ENCODE results near the gene BACH2. TPM values are rescaled to one million over a fixed set of nuclear protein-coding genes. Genes with fewer than 3 reads are reported as not detected.

BACH2 gene
- total RNA-seq, 1 donor from 2014 or later, result 3.9 TPM

DNA sequence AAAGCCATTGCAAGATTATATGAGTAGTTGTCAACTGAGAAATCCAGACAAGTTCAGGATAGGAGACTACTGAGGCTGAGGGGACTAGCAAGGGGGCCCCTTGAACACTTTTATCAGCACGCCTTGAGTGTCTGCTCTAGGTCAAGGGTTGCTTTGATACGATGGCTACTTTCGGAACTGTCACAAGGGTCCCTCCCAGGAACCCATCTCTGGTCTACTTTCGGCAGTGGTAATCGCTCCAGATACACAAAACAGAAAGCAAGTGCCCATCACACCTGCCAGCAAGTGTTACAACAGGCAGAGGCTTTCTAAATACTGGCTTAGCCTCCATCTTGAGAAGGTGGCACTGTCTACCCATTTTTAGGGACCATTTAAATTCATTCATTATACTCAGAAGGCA is 341.3 kb downstream of the BACH2 start:
- H3K4me3 ChIP-seq, result no peak overlapping the region
- H3K27me3 ChIP-seq, result no peaks in the 10 kb centered on the region
- no peak overlapping the region for H3K4me2 ChIP-seq
- no peak overlapping the region for H3K4me3 Mint-ChIP-seq
- peaks cover 54% of the 10 kb centered on the region for H3K4me1 Mint-ChIP-seq
- no peak overlapping the region for H2AFZ ChIP-seq (replicated peaks)
- H4K20me1 ChIP-seq (ENCODE audit: low read depth), result no peaks in the 10 kb centered on the region
- H3K27ac ChIP-seq, result no peak overlapping the region
- H3K9ac ChIP-seq, result no peak overlapping the region
- no peaks in the 10 kb centered on the region for H3K36me3 ChIP-seq
- H3K79me2 ChIP-seq (ENCODE audit: low read depth), result no peaks in the 10 kb centered on the region
- peaks cover 7% of the 10 kb centered on the region for H3K27me3 Mint-ChIP-seq (ENCODE audit: insufficient read depth, low read depth)
- H3K9me3 ChIP-seq (ENCODE audit: low read depth), result no peaks in the 10 kb centered on the region
- H3K9me3 Mint-ChIP-seq, result no peaks in the 10 kb centered on the region
- TF ChIP-seq EZH2 (IDR thresholded peaks at IDR 0.05), result no peak
- TF ChIP-seq, protein P1, sequence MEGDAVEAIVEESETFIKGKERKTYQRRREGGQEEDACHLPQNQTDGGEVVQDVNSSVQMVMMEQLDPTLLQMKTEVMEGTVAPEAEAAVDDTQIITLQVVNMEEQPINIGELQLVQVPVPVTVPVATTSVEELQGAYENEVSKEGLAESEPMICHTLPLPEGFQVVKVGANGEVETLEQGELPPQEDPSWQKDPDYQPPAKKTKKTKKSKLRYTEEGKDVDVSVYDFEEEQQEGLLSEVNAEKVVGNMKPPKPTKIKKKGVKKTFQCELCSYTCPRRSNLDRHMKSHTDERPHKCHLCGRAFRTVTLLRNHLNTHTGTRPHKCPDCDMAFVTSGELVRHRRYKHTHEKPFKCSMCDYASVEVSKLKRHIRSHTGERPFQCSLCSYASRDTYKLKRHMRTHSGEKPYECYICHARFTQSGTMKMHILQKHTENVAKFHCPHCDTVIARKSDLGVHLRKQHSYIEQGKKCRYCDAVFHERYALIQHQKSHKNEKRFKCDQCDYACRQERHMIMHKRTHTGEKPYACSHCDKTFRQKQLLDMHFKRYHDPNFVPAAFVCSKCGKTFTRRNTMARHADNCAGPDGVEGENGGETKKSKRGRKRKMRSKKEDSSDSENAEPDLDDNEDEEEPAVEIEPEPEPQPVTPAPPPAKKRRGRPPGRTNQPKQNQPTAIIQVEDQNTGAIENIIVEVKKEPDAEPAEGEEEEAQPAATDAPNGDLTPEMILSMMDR (IDR thresholded peaks at IDR 0.05), result no peak
- TF ChIP-seq EZH2phosphoT487 (IDR thresholded peaks at IDR 0.05), result no peak
- H3K27ac Mint-ChIP-seq, result no peak overlapping the region
- H3F3A ChIP-seq (ENCODE audit: low read depth), result peaks cover 11% of the 10 kb centered on the region
- no peak for DNase-seq (ENCODE audit: low spot score)
- H3K36me3 Mint-ChIP-seq, result peaks cover 7% of the 10 kb centered on the region
- H3K4me1 ChIP-seq, result peaks cover 15% of the 10 kb centered on the region

DNA sequence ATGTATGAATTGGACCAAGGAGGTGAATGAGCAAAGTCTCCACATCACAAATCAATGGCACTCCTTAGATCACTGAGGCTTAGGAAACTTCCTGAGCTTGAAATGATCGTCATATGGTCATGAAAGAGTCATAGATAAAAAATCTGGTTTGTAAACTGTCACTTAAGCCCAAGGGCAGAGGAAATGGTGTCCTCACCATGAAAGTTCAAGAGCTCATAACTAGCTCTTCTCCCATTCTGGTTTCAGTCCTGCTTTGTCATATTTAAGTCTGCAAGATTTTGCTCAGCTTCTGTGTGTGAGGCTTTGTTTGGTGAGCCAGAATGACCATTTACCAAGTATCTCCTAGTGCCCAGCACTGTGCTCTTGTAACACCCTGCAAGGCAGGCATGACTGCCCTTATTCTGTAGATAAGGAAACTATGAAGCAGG is 341.9 kb downstream of the BACH2 start:
- H3K79me2 ChIP-seq (ENCODE audit: low read depth), result no peaks in the 10 kb centered on the region
- H4K20me1 ChIP-seq (ENCODE audit: low read depth), result no peaks in the 10 kb centered on the region
- H3K4me3 ChIP-seq, result no peak overlapping the region
- no peak for TF ChIP-seq EZH2phosphoT487 (IDR thresholded peaks at IDR 0.05)
- TF ChIP-seq, protein P1 (IDR thresholded peaks at IDR 0.05), result no peak
- TF ChIP-seq EZH2 (IDR thresholded peaks at IDR 0.05), result no peak
- Mint-ChIP-seq H3K36me3 (peaks cover 12% of the 10 kb centered on the region), H3K4me1 (peaks cover 52% of the 10 kb centered on the region), H3K27ac (peak overlapping the region; percentile 30), H3K9me3 (no peaks in the 10 kb centered on the region), H3K27me3 (ENCODE audit: insufficient read depth, low read depth) (peaks cover 7% of the 10 kb centered on the region), H3K4me3 (no peak overlapping the region)
- H2AFZ ChIP-seq (replicated peaks), result no peak overlapping the region
- no peak overlapping the region for H3K27ac ChIP-seq
- no peaks in the 10 kb centered on the region for H3K27me3 ChIP-seq
- H3K4me1 ChIP-seq, result peaks cover 15% of the 10 kb centered on the region
- DNase-seq (ENCODE audit: low spot score), result no peak
- H3K4me2 ChIP-seq, result no peak overlapping the region
- H3K9ac ChIP-seq, result no peak overlapping the region
- peaks cover 11% of the 10 kb centered on the region for H3F3A ChIP-seq (ENCODE audit: low read depth)
- no peaks in the 10 kb centered on the region for H3K9me3 ChIP-seq (ENCODE audit: low read depth)
- H3K36me3 ChIP-seq, result no peaks in the 10 kb centered on the region

DNA sequence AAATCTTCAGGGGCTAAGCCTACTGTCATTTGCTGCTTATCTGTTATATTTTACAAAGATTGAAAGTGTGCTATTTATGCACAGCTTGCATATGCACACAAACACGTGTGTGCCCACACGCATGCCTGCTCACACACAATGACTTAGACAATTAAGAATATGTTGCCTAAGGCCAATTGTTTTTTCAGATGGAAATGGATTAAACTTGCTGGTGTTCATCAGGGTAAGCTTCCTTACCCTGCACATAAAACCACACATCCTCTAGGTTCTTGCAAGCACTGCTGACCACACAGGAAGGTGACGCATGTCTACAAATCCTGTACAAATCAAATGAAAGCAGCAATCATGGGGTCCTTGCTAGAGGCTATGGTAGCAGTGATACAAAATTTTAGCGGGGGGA is 344.0 kb downstream of the BACH2 start:
- no peak overlapping the region for H3K4me2 ChIP-seq
- H3K9me3 ChIP-seq (ENCODE audit: low read depth), result no peaks in the 10 kb centered on the region
- H3K9ac ChIP-seq, result no peak overlapping the region
- DNase-seq (ENCODE audit: low spot score), result no peak
- H3K4me3 ChIP-seq, result no peak overlapping the region
- Mint-ChIP-seq H3K27me3 (ENCODE audit: insufficient read depth, low read depth) (peaks cover 7% of the 10 kb centered on the region), H3K27ac (no peak overlapping the region), H3K36me3 (peaks cover 17% of the 10 kb centered on the region), H3K4me3 (no peak overlapping the region), H3K4me1 (peaks cover 42% of the 10 kb centered on the region), H3K9me3 (no peaks in the 10 kb centered on the region)
- peaks cover 11% of the 10 kb centered on the region for H3F3A ChIP-seq (ENCODE audit: low read depth)
- peaks cover 20% of the 10 kb centered on the region for H3K4me1 ChIP-seq
- no peaks in the 10 kb centered on the region for H3K36me3 ChIP-seq
- TF ChIP-seq EZH2 (IDR thresholded peaks at IDR 0.05) (no peak), EZH2phosphoT487 (IDR thresholded peaks at IDR 0.05) (no peak)
- TF ChIP-seq, protein P1 (IDR thresholded peaks at IDR 0.05), result no peak
- H3K27ac ChIP-seq, result no peak overlapping the region
- H4K20me1 ChIP-seq (ENCODE audit: low read depth), result no peaks in the 10 kb centered on the region
- H3K79me2 ChIP-seq (ENCODE audit: low read depth), result no peaks in the 10 kb centered on the region
- H3K27me3 ChIP-seq, result no peaks in the 10 kb centered on the region
- H2AFZ ChIP-seq (replicated peaks), result no peak overlapping the region

All from neural progenitor cell (in vitro differentiated cells).